ENCODE results near the gene MCCC1.
"Not testable (repeated sequence)": the region's sequence is repeated elsewhere in the genome, so short reads cannot be mapped to it uniquely, and the experiment has no call there.

The MCCC1 gene

GRCh38 chr3:183074881-183075280 is 24.4 kb downstream of the MCCC1 start:
- Histone ChIP-seq H3K9ac (ENCODE audit: low read depth, low read length) (no peak overlapping the region), H3K27ac (ENCODE audit: low read depth, low read length) (no peak overlapping the region), H3K4me3 (ENCODE audit: low read length) (no peak overlapping the region), H3K9me3 (ENCODE audit: insufficient read depth, low read depth, low read length) (peaks cover 25% of the 10 kb centered on the region), H3K4me1 (ENCODE audit: insufficient read depth, low read length) (no peaks in the 10 kb centered on the region), H3K36me3 (ENCODE audit: insufficient read depth, low read length) (peaks cover 7% of the 10 kb centered on the region; the same call in 1 of the 2 replicates), H3K27me3 (ENCODE audit: insufficient read depth, low read length) (no peaks in the 10 kb centered on the region)
- 100% methylated on average over 2 of the region's 2 CpGs for WGBS

DNA sequence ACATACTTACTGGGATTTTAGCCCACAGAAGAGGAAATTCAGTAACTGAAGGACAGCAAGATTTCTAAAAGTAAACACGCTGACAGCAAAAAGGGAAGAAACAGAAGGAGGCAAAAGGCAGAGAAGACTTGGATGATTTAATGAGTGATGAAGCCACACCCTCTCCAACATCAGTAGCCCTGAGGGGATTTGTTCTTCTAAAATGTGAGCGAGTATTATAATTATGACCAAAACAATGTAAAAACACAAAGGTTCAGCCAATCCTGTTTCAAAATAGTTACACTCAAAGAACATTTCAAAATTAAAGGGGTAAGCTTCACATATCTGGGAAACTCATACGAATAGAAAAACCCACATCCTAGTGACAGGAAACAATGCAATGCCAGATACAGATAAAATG is 25.0 kb downstream of the MCCC1 start:
- Histone ChIP-seq H3K4me3 (ENCODE audit: low read length) (no peak overlapping the region), H3K9ac (ENCODE audit: low read depth, low read length) (no peak overlapping the region), H3K36me3 (ENCODE audit: insufficient read depth, low read length) (peaks cover 7% of the 10 kb centered on the region; the same call in 1 of the 2 replicates), H3K27ac (ENCODE audit: low read depth, low read length) (no peak overlapping the region), H3K27me3 (ENCODE audit: insufficient read depth, low read length) (no peaks in the 10 kb centered on the region), H3K9me3 (ENCODE audit: insufficient read depth, low read depth, low read length) (peaks cover 20% of the 10 kb centered on the region; the same call in 1 of the 2 replicates), H3K4me1 (ENCODE audit: insufficient read depth, low read length) (no peaks in the 10 kb centered on the region)
- 85% methylated on average over 3 of the region's 3 CpGs for WGBS

DNA sequence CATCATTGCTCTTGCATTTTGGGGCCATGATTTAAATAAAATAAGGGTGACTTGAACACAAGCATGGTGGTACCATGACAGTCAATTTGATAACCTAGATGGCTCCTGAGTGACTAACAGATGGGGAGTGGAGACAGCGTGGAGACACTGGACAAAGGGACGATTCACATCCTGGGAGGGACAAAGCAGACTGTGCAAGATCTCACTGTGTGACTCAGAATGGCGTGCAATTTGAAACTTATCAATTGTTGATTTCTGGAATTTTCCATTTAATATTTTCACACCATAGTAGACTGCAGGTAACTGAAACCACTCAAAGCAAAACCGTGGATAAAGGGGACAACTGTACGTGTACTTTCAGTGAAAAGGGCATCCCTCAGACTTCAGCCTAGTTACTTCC is 25.5 kb downstream of the MCCC1 start:
- Histone ChIP-seq H3K9me3 (ENCODE audit: insufficient read depth, low read depth, low read length) (peaks cover 17% of the 10 kb centered on the region; the same call in 1 of the 2 replicates), H3K27me3 (ENCODE audit: insufficient read depth, low read length) (no peaks in the 10 kb centered on the region), H3K9ac (ENCODE audit: low read depth, low read length) (no peak overlapping the region), H3K27ac (ENCODE audit: low read depth, low read length) (no peak overlapping the region), H3K36me3 (ENCODE audit: insufficient read depth, low read length) (peaks cover 7% of the 10 kb centered on the region; the same call in 1 of the 2 replicates), H3K4me1 (ENCODE audit: insufficient read depth, low read length) (no peaks in the 10 kb centered on the region), H3K4me3 (ENCODE audit: low read length) (no peak overlapping the region)
- 94% methylated on average over 5 of the region's 5 CpGs for WGBS

GRCh38 chr3:183070892-183071291 is 28.4 kb downstream of the MCCC1 start:
- peaks cover 5% of the 10 kb centered on the region; the same call in 1 of the 2 replicates for H3K9me3 ChIP-seq (ENCODE audit: insufficient read depth, low read depth, low read length)
- no peak overlapping the region for H3K4me3 ChIP-seq (ENCODE audit: low read length)
- 96% methylated on average over 6 of the region's 6 CpGs for whole genome bisulfite sequencing
- H3K27me3 ChIP-seq (ENCODE audit: insufficient read depth, low read length), result no peaks in the 10 kb centered on the region
- H3K27ac ChIP-seq (ENCODE audit: low read depth, low read length), result no peak overlapping the region
- H3K36me3 ChIP-seq (ENCODE audit: insufficient read depth, low read length), result peaks cover 5% of the 10 kb centered on the region
- H3K4me1 ChIP-seq (ENCODE audit: insufficient read depth, low read length), result no peaks in the 10 kb centered on the region
- no peak overlapping the region for H3K9ac ChIP-seq (ENCODE audit: low read depth, low read length)

DNA sequence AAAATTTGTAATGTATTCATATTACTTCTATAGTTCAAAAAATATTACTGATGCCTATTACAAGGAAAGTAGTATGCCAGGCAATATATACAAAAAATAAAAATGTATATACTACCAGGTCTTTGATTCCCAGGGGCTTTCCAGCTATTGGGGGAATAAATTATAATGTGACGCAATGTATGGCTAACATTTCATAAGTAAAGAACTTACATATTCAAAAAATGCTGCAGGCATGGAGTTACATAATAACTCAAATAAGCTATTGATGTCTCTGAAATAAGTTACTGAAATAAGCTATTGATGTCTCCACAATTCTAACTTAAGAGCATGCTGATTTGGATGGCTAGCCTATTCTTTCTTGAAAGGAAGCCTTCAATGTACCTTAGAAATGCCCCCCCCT is 30.2 kb downstream of the MCCC1 start:
- H3K4me3 ChIP-seq (ENCODE audit: low read length), result no peak overlapping the region
- H3K36me3 ChIP-seq (ENCODE audit: insufficient read depth, low read length), result peaks cover 5% of the 10 kb centered on the region
- H3K9me3 ChIP-seq (ENCODE audit: insufficient read depth, low read depth, low read length), result no peaks in the 10 kb centered on the region
- no CpG with 5 or more reads among the region's 1 CpG for WGBS
- no peak overlapping the region for H3K27ac ChIP-seq (ENCODE audit: low read depth, low read length)
- 0 out of 2 replicates have a peak, but pooled peaks cover 4% of the 10 kb centered on the region for H3K4me1 ChIP-seq (ENCODE audit: insufficient read depth, low read length)
- H3K9ac ChIP-seq (ENCODE audit: low read depth, low read length), result no peak overlapping the region
- no peaks in the 10 kb centered on the region for H3K27me3 ChIP-seq (ENCODE audit: insufficient read depth, low read length)

GRCh38 chr3:183066891-183067290 is 32.4 kb downstream of the MCCC1 start:
- not testable (repeated sequence) for H3K4me1 ChIP-seq (ENCODE audit: insufficient read depth, low read length); H3K9ac ChIP-seq (ENCODE audit: low read depth, low read length); H3K9me3 ChIP-seq (ENCODE audit: insufficient read depth, low read depth, low read length); H3K27ac ChIP-seq (ENCODE audit: low read depth, low read length); H3K27me3 ChIP-seq (ENCODE audit: insufficient read depth, low read length); H3K4me3 ChIP-seq (ENCODE audit: low read length); H3K36me3 ChIP-seq (ENCODE audit: insufficient read depth, low read length)
- WGBS, result 95% methylated on average over 2 of the region's 2 CpGs

GRCh38 chr3:183064475-183064874 is 34.8 kb downstream of the MCCC1 start:
- Histone ChIP-seq H3K36me3 (ENCODE audit: insufficient read depth, low read length) (peaks cover 2% of the 10 kb centered on the region; the same call in 1 of the 2 replicates), H3K4me3 (ENCODE audit: low read length) (peak overlapping the region; percentile 40; the same call in 1 of the 2 replicates), H3K27me3 (ENCODE audit: insufficient read depth, low read length) (no peaks in the 10 kb centered on the region), H3K9ac (ENCODE audit: low read depth, low read length) (no peak overlapping the region; the same call in 1 of the 2 replicates), H3K9me3 (ENCODE audit: insufficient read depth, low read depth, low read length) (no peaks in the 10 kb centered on the region), H3K27ac (ENCODE audit: low read depth, low read length) (no peak overlapping the region), H3K4me1 (ENCODE audit: insufficient read depth, low read length) (0 out of 2 replicates have a peak, but pooled peaks cover 4% of the 10 kb centered on the region)
- 93% methylated on average over 36 of the region's 36 CpGs for WGBS

DNA sequence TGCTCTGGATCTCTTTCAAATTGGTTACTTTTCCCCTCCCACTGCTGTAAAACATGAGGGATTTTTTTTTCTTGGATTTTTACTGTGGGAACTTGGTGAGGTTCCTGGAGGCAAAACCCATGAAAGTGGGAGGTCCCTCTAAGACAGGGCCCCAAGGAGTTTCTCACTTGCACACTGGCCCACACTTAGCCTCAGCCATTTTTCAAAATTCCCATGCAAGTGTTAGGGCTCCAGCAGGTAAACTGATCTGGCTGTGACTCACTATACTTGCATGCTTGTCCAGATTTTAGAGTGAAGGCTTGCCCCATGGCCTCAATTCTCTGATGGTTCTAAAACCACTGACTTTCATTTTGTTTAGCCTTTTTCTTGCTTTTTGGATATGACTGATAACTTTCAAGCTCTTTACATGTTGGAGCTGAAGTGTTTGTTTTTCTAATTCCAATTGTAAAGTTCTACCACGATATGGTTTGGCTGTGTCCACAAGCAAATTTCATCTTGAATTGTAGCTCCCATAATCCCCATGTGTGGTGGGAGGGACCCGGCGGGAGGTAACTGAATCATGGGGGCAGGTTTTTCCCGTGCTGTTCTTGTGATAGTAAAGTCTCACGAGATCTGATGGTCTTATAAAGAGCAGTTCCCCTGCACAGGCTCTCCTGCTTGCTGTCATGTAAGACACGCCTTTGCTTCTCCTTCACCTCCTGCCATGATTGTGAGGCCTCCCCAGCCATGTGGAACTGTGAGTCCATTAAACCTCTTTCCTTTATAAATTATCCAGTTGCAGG is 37.7 kb downstream of the MCCC1 start:
- Histone ChIP-seq H3K27me3 (ENCODE audit: insufficient read depth, low read length) (no peaks in the 10 kb centered on the region), H3K36me3 (ENCODE audit: insufficient read depth, low read length) (no peaks in the 10 kb centered on the region), H3K9ac (ENCODE audit: low read depth, low read length) (no peak overlapping the region), H3K27ac (ENCODE audit: low read depth, low read length) (no peak overlapping the region), H3K4me3 (ENCODE audit: low read length) (no peak overlapping the region), H3K4me1 (ENCODE audit: insufficient read depth, low read length) (0 out of 2 replicates have a peak, but pooled peaks cover 4% of the 10 kb centered on the region), H3K9me3 (ENCODE audit: insufficient read depth, low read depth, low read length) (no peaks in the 10 kb centered on the region)
- WGBS, result 89% methylated on average over 6 of the region's 6 CpGs

GRCh38 chr3:183058351-183058750 is 40.9 kb downstream of the MCCC1 start:
- Histone ChIP-seq H3K27ac (ENCODE audit: low read depth, low read length) (no peak overlapping the region), H3K9ac (ENCODE audit: low read depth, low read length) (no peak overlapping the region), H3K36me3 (ENCODE audit: insufficient read depth, low read length) (0 out of 2 replicates have a peak, but pooled peaks cover 2% of the 10 kb centered on the region), H3K4me3 (ENCODE audit: low read length) (no peak overlapping the region), H3K9me3 (ENCODE audit: insufficient read depth, low read depth, low read length) (no peaks in the 10 kb centered on the region), H3K4me1 (ENCODE audit: insufficient read depth, low read length) (no peaks in the 10 kb centered on the region), H3K27me3 (ENCODE audit: insufficient read depth, low read length) (no peaks in the 10 kb centered on the region)
- WGBS, result 94% methylated on average over 2 of the region's 2 CpGs

DNA sequence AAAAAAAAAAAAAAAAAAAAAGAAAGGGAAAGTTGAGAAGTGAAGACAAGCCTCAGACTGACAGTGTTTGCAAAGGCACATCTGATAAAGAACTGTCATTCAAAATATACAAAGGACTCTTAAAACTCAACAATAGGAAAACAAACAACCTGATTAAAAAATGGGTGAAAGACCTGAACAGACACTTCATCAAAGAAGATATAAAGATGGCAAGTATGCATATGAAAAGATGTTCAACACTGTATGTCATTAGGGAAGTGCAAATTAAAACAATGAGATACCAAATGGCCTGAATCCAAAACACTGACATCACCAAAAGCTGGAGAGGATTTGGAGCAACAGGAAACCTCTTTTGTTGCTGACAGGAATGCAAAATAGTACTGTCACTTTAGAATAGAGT is 48.6 kb downstream of the MCCC1 start:
- H3K27ac ChIP-seq (ENCODE audit: low read depth, low read length), result no peak overlapping the region
- H3K36me3 ChIP-seq (ENCODE audit: insufficient read depth, low read length), result 0 out of 2 replicates have a peak, but pooled peaks cover 8% of the 10 kb centered on the region

DNA sequence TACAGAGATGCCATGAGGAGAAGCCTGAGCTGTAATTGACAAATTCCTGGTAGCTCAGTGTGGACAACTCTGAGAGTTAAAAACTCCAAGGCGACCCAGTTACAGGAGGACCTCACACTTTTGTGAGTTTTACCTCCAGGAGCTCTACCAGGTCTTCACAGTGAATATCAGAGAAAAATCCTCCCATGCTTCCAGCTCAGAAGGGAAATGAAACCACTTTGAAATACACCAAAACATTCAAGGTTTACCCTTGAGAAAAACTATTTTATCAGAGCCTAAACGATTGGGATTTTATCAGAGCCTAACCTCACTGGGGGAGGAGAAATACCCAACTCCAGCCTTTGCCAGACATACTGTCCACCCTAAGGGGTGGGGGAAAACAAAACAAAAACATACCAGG is 52.4 kb downstream of the MCCC1 start:
- no peak overlapping the region for H3K9ac ChIP-seq (ENCODE audit: low read depth, low read length)
- H3K27me3 ChIP-seq (ENCODE audit: insufficient read depth, low read length), result no peaks in the 10 kb centered on the region
- no peak overlapping the region for H3K27ac ChIP-seq (ENCODE audit: low read depth, low read length)
- H3K4me3 ChIP-seq (ENCODE audit: low read length), result no peak overlapping the region
- WGBS, result 85% methylated on average over 2 of the region's 2 CpGs
- no peaks in the 10 kb centered on the region for H3K9me3 ChIP-seq (ENCODE audit: insufficient read depth, low read depth, low read length)
- no peaks in the 10 kb centered on the region for H3K4me1 ChIP-seq (ENCODE audit: insufficient read depth, low read length)
- H3K36me3 ChIP-seq (ENCODE audit: insufficient read depth, low read length), result 0 out of 2 replicates have a peak, but pooled peaks cover 6% of the 10 kb centered on the region

More for the DNA sequence above, 48.6 kb downstream of the MCCC1 start:
- H3K4me1 ChIP-seq (ENCODE audit: insufficient read depth, low read length), result no peaks in the 10 kb centered on the region
- no peak overlapping the region for H3K4me3 ChIP-seq (ENCODE audit: low read length)
- H3K27me3 ChIP-seq (ENCODE audit: insufficient read depth, low read length), result no peaks in the 10 kb centered on the region
- no peak overlapping the region for H3K9ac ChIP-seq (ENCODE audit: low read depth, low read length)
- H3K9me3 ChIP-seq (ENCODE audit: insufficient read depth, low read depth, low read length), result no peaks in the 10 kb centered on the region

Data from HUES64 (cell line).